Measurements from ENCODE around the gene SURF2. TPM values are rescaled to one million over a fixed set of nuclear protein-coding genes. Genes with fewer than 3 reads are reported as not detected.

The SURF2 gene
- total RNA-seq = 37.2 and 46.6 TPM in 2 replicates

DNA sequence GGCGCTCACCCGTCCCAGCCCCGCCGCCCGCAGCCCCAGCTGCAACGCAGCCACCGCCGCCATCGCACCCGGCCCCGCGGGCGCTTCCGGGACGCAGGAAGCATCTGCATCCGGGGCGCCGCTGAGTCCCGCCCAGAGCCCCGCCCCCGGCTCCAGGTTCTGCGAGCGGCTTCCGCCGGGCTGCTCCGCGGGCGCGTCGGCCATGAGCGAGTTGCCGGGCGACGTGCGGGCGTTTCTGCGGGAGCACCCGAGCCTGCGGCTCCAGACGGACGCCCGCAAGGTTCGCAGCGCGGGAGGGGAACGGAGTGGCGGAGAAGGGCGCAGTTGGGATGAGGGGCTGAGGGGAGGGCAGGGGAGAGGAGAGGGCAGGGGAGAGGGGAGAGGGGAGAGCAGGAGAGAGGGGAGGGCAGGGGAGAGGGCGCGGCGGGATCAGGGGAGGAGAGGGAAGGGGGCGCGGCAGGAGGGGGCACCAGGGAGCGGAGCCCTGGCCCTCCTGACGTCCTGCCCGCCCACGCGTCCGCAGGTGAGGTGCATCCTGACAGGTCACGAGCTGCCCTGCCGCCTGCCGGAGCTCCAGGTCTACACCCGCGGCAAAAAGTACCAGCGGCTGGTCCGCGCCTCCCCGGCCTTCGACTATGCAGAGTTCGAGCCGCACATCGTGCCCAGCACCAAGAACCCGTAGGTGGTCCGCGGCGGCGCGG is at the start of gene SURF2, which contains the start of gene SURF1:
SURF2 (plus strand) TSS at position 160 of the 701 bp plus-strand sequence; CDS start at position 203, 43 bp downstream.
SURF1 (minus strand) TSS at position 97 of the 701 bp plus-strand sequence; CDS start at position 63, 34 bp downstream.

DNA sequence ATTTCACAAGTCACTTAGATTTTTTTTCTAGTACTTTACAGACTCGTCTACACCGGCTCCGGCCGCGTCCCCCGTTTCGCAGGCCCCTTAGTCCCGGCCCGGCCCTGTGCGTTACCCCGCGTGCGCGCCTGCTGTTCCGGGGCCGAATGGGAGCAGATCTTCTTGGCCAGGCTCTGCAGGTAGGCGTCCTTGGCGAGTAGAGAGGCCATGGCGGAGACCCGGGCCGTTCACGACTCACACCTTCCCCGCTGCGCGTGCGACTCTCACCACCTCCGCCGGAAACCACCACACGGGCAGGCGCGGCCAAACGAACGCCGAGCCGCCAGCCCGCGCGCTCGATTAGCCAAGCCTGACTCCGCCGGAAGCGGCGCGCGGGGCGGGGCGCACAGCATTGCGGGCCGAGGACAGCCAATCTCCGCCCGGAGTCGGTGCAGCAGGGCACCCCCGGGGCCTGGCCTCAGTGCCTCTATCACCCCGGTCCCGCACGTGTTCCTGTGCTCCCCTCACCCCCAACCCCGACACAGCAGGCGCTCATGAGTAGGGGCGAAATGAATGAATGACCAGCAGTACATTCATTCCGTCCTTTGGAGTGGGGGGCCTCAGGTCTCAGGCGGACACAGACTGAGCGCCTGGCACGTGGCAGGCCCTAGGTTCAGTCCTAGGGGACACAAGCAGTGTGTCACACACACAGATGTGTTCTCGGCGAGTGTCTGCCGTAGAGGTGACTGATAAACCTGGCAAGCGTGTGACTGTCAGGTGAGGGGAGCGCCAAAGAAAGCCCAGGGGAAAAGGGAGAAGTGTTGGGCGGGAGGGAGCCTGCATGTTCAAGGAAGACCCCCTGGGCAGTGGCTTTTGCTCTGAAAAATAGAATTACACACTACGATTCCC is 20.2 kb upstream of the SURF2 start, which contains the start of gene SURF6:
SURF6 (minus strand) TSS at position 265 of the 888 bp plus-strand sequence; CDS start at position 209, 56 bp downstream.

DNA sequence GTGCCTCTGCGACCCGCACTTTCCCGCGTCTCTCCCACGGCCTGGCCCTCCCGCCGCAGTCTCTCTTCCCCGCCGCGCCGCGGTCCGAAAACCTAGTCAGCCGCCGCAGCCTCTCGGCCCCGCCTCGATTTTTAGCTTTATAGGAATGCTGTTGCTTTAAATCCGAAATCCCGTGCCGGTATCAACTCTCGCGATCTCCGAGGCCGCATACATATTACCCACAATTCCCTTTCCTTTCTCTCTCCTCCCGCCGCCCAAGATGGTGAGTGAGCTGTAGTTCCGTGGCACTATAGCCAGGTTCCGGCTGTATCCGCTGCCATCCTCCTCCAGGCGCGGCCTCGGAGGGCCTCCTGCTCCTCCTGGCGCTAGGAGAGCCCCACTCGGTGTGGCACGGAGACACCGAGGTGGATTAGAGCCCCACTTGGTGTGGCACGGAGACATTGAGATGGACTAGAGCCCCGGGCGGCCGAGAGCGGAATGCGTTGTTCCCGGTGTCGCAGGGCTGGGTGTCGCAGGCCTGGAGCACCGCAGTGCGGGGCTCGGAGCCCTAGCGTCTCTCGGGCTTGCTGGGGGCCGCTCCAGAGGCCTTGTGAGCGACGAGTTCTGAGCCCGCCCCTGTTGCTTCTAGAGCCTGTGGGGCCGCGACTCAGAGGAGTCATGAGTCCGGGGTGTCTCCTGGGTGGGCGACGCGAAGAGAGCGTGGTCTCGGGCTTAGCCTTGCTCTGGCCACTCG is 8.2 kb upstream of the SURF2 start, which contains the start of the genes MED22 and RPL7A:
MED22 (minus strand) TSS at position 147 of the 733 bp plus-strand sequence. CDS start 1,469 bp downstream, outside the sequence.
RPL7A (plus strand) TSS at position 234 of the 733 bp plus-strand sequence; CDS start at position 260, 26 bp downstream.

DNA sequence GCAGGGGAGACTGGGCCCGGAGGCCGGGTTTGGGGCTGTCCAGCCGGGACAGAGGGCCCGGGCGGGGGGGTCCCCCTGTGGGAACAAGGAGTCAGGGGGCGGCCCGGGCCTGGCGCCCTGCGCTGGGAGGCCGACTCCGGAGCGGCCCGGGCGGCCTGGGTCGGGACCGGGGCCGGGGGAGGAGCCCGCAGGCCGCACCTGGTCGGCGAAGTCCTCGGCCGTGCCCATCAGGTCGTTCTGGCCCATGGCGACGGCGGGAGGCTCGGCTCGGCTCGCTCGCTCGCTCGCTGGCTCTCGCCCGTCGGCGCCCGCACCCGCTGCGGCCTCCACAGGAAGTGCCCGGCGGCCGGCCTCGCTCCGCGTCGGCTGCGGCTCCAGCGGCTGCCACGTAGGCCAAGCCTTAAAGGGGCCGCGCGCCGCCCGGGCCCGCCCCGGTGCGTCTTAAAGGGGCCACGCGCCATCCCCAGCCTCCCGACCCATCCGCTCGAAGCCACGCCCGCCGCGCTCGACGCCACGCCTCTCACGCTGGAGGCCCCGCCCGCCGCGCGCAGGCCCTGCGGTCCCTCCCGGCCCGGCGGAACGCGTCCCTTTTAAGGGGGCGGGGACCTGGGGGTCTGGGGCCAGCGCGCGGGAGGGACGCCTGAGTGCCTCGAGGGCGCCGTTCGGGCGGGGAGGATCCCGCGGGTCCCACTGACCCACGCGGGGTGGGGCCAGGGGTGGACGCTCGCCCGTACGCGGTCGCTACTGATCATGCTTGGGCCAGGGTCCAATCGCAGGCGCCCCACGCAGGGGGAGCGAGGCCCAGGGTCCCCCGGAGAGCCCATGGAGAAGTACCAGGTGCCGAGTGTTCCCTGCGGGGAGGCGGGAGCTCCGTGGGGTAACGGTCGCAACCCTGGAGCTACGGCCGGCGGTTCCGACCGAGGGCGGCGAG is 19.6 kb downstream of the SURF2 start, which contains the start of the genes STKLD1 and SURF4:
STKLD1 (plus strand) TSS at position 643 of the 931 bp plus-strand sequence; CDS start at position 751, 108 bp downstream.
SURF4 (minus strand) TSS at position 337 of the 931 bp plus-strand sequence; CDS start at position 246, 91 bp downstream.

Other genes starting within 250 kb of the SURF2 start
- gene RALGDS, start 235.3 kb upstream of the SURF2 start, total RNA-seq = 18.7 and 29.8 TPM in 2 replicates
- gene GBGT1, start 192.6 kb upstream of the SURF2 start, total RNA-seq = 2.7 TPM in 2 replicates
- gene OBP2B, start 147.3 kb upstream of the SURF2 start, total RNA-seq = not detected in 2 replicates
- gene ABO, start 81.3 kb upstream of the SURF2 start, total RNA-seq = not detected in 2 replicates
- 13.9 and 23.5 TPM in 2 replicates for gene SURF6, start 20.4 kb upstream of the SURF2 start, total RNA-seq
- gene MED22, start 8.4 kb upstream of the SURF2 start, total RNA-seq = 17.7 and 23.4 TPM in 2 replicates
- 2,877 and 3,258 TPM in 2 replicates for gene RPL7A, start 8.3 kb upstream of the SURF2 start, total RNA-seq
- gene SURF1, start 63 bp upstream of the SURF2 start, total RNA-seq = 28.3 and 37.3 TPM in 2 replicates
- gene SURF4, start 19.5 kb downstream of the SURF2 start, total RNA-seq = 194 and 245 TPM in 2 replicates
- 0.19 TPM in 1 of 2 replicates, not detected in the other for gene STKLD1, start 19.8 kb downstream of the SURF2 start, total RNA-seq
- gene REXO4, start 61.5 kb downstream of the SURF2 start, total RNA-seq = 19.5 and 24.7 TPM in 2 replicates
- 0.61 and 0.70 TPM in 2 replicates for gene ADAMTS13, start 65.8 kb downstream of the SURF2 start, total RNA-seq
- gene CACFD1, start 103.4 kb downstream of the SURF2 start, total RNA-seq = 1.6 and 5.3 TPM in 2 replicates
- 21.6 and 30.5 TPM in 2 replicates for gene SLC2A6, start 122.5 kb downstream of the SURF2 start, total RNA-seq
- gene MYMK, start 168.4 kb downstream of the SURF2 start, total RNA-seq = not detected in 2 replicates
- gene ADAMTSL2, start 178.2 kb downstream of the SURF2 start, total RNA-seq = not detected in 2 replicates

All from hair follicular keratinocyte (primary cell).